Lung (tissue), 16 donors: ENCODE results near the gene PCDH10. TPM values are rescaled to one million over a fixed set of nuclear protein-coding genes. Genes with fewer than 3 reads are reported as not detected.
A peak's percentile ranks its signal among the peaks of the same experiment; 100 is the strongest.

Source experiments
- ATAC-seq: fragments of 200-7000 bp; cut with Tn5 transposase; one replicate; pipeline ENCODE4 v1.9.1; 2020; ENCODE audit warnings: moderate number of reproducible peaks; ENCODE audit not compliant: insufficient read depth, low FRiP score
- DNase-seq, 3 donors: peaks; one replicate each; pipeline ENCODE4 v3.0.0-alpha.2; 2013 to 2017
- H3K27ac ChIP-seq, 2 donors: one replicate each; pipeline ENCODE4 v1.5.1; 2013; ENCODE audit warnings: mild to moderate bottlenecking in 2 of 2, moderate library complexity in 2 of 2, control low read depth in 1 of 2, inconsistent platforms in 1 of 2, low read depth in 1 of 2, low read length in 1 of 2
- H3K27me3 ChIP-seq, 3 donors: one replicate each; pipeline ENCODE4 v1.5.1; 2013; ENCODE audit warnings: low read length in 2 of 3; ENCODE audit not compliant: control insufficient read depth in 3 of 3, insufficient read depth in 3 of 3
- H3K36me3 ChIP-seq, 4 donors: one replicate each; pipeline ENCODE4 v1.5.1; 2013; ENCODE audit warnings: low read length in 4 of 4, mild to moderate bottlenecking in 1 of 4, moderate library complexity in 1 of 4; ENCODE audit not compliant: control insufficient read depth in 4 of 4, insufficient read depth in 4 of 4
- H3K4me1 ChIP-seq, 5 donors: one replicate each; pipeline ENCODE4 v1.5.1; 2013; ENCODE audit warnings: low read length in 5 of 5, mild to moderate bottlenecking in 2 of 5, moderate library complexity in 1 of 5; ENCODE audit not compliant: control insufficient read depth in 5 of 5, insufficient read depth in 5 of 5
- H3K4me3 ChIP-seq: one replicate; pipeline ENCODE4 v1.5.1; 2013; ENCODE audit warnings: mild to moderate bottlenecking, control low read depth, moderate library complexity
- H3K9ac ChIP-seq, 2 donors: one replicate each; pipeline ENCODE4 v1.5.1; 2013; ENCODE audit warnings: low read length in 2 of 2, control low read depth in 1 of 2; ENCODE audit not compliant: insufficient read depth in 1 of 2
- H3K9me3 ChIP-seq, 4 donors: one replicate each; pipeline ENCODE4 v1.5.1; 2013; ENCODE audit warnings: low read length in 3 of 4, mild to moderate bottlenecking in 1 of 4, moderate library complexity in 1 of 4; ENCODE audit not compliant: control insufficient read depth in 4 of 4, insufficient read depth in 3 of 4
- CTCF ChIP-seq: IDR thresholded peaks from 2 replicates; pipeline ENCODE4 v1.5.1; 2012; ENCODE audit warnings: mild to moderate bottlenecking; ENCODE audit errors: control extremely low read depth, extremely low read depth
- WGBS, 2 donors: extraction: QIAGEN DNeasy Blood & Tissue Kit; methylation state at CpG; one replicate each; pipeline ENCODE4 v1.1.7; 2013; 5-methylcytosine and 5-hydroxymethylcytosine counted together
- long read RNA-seq, 5 donors: transcript quantifications; one replicate each; lab custom pipeline, GENCODE V29; 2026
- polyA plus RNA-seq, 2 donors: library from polyadenylated mRNA; stranded (reverse); fragments of 200-250 nt; gene quantifications; one replicate each; pipeline ENCODE4 v1.2.1, GENCODE V29; 2013
- total RNA-seq, 2 donors: library from RNA; depleted of rRNA in 1 of 2; stranded (reverse); fragments of >200 nt in 1 of 2; gene quantifications; one replicate each; pipeline ENCODE4 v1.2.1, GENCODE V29; 2014 to 2021
- donor health status: control.
- donor health status: control.
- donor health status: Bipolar disorder and iron deficiency.
- donor health status: healthy.
- donor health status: DM: yes; HTN: yes; CAD: no.

Gene PCDH10
- total RNA-seq (1 to 10 TPM; 1.2 to 1.7 TPM), polyA plus RNA-seq (under 1 TPM; 0.08 to 0.14 TPM)
- long read RNA-seq, donor 1, result 0 reads
- long read RNA-seq, donor 2, full-length matches to known transcripts, result 1 of 1 reads
- long read RNA-seq, donor 2, partial matches to known transcripts, result 0 of 1 reads
- long read RNA-seq, donor 2, other reads (novel, unspliced or antisense), result 0 of 1 reads
- long read RNA-seq, donor 3, full-length matches to known transcripts, result 2 of 2 reads
- long read RNA-seq, donor 3, partial matches to known transcripts, result 0 of 2 reads
- long read RNA-seq, donor 3, other reads (novel, unspliced or antisense), result 0 of 2 reads
- long read RNA-seq, donor 4, result 0 reads
- long read RNA-seq, donor 5, full-length matches to known transcripts, result 2 of 2 reads
- long read RNA-seq, donor 5, partial matches to known transcripts, result 0 of 2 reads
- long read RNA-seq, donor 5, other reads (novel, unspliced or antisense), result 0 of 2 reads

GRCh38 chr4:133148690-133149363 lies at the start of gene PCDH10:
PCDH10 (plus strand) TSS chr4:133149294; CDS start chr4:133150141, 847 bp downstream.
- H3K27me3 ChIP-seq, result peaks cover 0 to 78% (median 74%) of the 10 kb centered on the region in 3 donors
- H3K9me3 ChIP-seq, result peaks cover 0 to 16% (median 0%) of the 10 kb centered on the region in 4 donors
- H3K4me1 ChIP-seq, result peaks cover 14 to 66% (median 20%) of the 10 kb centered on the region in 5 donors
- H3K9ac ChIP-seq, result peak within 1 kb of the TSS in 1 of 2 donors; percentile 36
- no peak for TF ChIP-seq CTCF
- DNase-seq, result peak; percentile 96 to 97 (median 96)
- peak within 1 kb of the TSS; percentile 6 for H3K4me3 ChIP-seq
- H3K36me3 ChIP-seq, result no peaks in the 10 kb centered on the region
- H3K27ac ChIP-seq, result no peak within 1 kb of the TSS
- peak; percentile 87 for ATAC-seq
- WGBS, 2 donors, result 1 to 2% methylated on average over 38 of the region's 38 CpGs

GRCh38 chr4:133102043-133102442 lies 47.1 kb upstream of the PCDH10 start:
- 85 to 94% methylated on average over 6 of the region's 6 CpGs for WGBS, 2 donors
- Histone ChIP-seq H3K4me3 (no peak overlapping the region), H3K9ac (no peak overlapping the region), H3K9me3 (no peaks in the 10 kb centered on the region), H3K27ac (no peak overlapping the region), H3K27me3 (no peaks in the 10 kb centered on the region), H3K4me1 (no peaks in the 10 kb centered on the region), H3K36me3 (no peaks in the 10 kb centered on the region)
- TF ChIP-seq CTCF, result no peak
- no peak for ATAC-seq
- no peak for DNase-seq

- no peak for TF ChIP-seq CTCF
- no peak overlapping the region for H3K4me3 ChIP-seq
- H3K4me1 ChIP-seq, result no peaks in the 10 kb centered on the region
- no peak overlapping the region for H3K9ac ChIP-seq
- DNase-seq (no peak), ATAC-seq (no peak)
- no peaks in the 10 kb centered on the region for H3K36me3 ChIP-seq
- H3K27me3 ChIP-seq, result no peaks in the 10 kb centered on the region
- no peak overlapping the region for H3K27ac ChIP-seq
- 77 to 80% methylated on average over 4 of the region's 4 CpGs for WGBS, 2 donors
- no peaks in the 10 kb centered on the region for H3K9me3 ChIP-seq
Measured at GRCh38 chr4:133102612-133103409, 46.3 kb upstream of the PCDH10 start.
